ENCODE data around the gene MRAP2. TPM values are rescaled to one million over a fixed set of nuclear protein-coding genes. Genes with fewer than 3 reads are reported as not detected.
A peak's percentile ranks its signal among the peaks of the same experiment; 100 is the strongest.
"Not testable (repeated sequence)": the region's sequence is repeated elsewhere in the genome, so short reads cannot be mapped to it uniquely, and the experiment has no call there.

Gene MRAP2
- total RNA-seq, 1 donor from 2014 or later: not detected

- DNase-seq (ENCODE audit: low read depth): no peak
- TF ChIP-seq CTCF (IDR thresholded peaks at IDR 0.05; ENCODE audit: insufficient read depth, low read length, poor library complexity, severe bottlenecking): no peak
- H3K27me3 ChIP-seq (ENCODE audit: control insufficient read depth, insufficient read depth, low read length): no peaks in the 10 kb centered on the region
These were observed 13.7 kb upstream of the MRAP2 start for GRCh38 chr6:84019842-84020211.

GRCh38 chr6:84021625-84022024, 11.9 kb upstream of the MRAP2 start:
- Histone ChIP-seq H3K36me3 (ENCODE audit: control insufficient read depth, insufficient read depth, low read length) (no peaks in the 10 kb centered on the region), H3K27me3 (ENCODE audit: control insufficient read depth, insufficient read depth, low read length) (no peaks in the 10 kb centered on the region), H3K4me3 (ENCODE audit: low read depth, low read length) (no peak overlapping the region)
- no peak for TF ChIP-seq CTCF (IDR thresholded peaks at IDR 0.05; ENCODE audit: insufficient read depth, low read length, poor library complexity, severe bottlenecking)
- DNase-seq (ENCODE audit: low read depth): no peak

More at GRCh38 chr6:84019842-84020211, 13.7 kb upstream of the MRAP2 start:
- H3K4me3 ChIP-seq (ENCODE audit: low read depth, low read length): no peak overlapping the region
- H3K36me3 ChIP-seq (ENCODE audit: control insufficient read depth, insufficient read depth, low read length): no peaks in the 10 kb centered on the region

- H3K4me3 ChIP-seq (ENCODE audit: low read depth, low read length): no peak overlapping the region
- H3K27me3 ChIP-seq (ENCODE audit: control insufficient read depth, insufficient read depth, low read length): no peaks in the 10 kb centered on the region
- no peak for DNase-seq (ENCODE audit: low read depth)
- no peaks in the 10 kb centered on the region for H3K36me3 ChIP-seq (ENCODE audit: control insufficient read depth, insufficient read depth, low read length)
- no peak for TF ChIP-seq CTCF (IDR thresholded peaks at IDR 0.05; ENCODE audit: insufficient read depth, low read length, poor library complexity, severe bottlenecking)
These were observed 6.8 kb upstream of the MRAP2 start for GRCh38 chr6:84026721-84027164.

- H3K36me3 ChIP-seq (ENCODE audit: control insufficient read depth, insufficient read depth, low read length): no peaks in the 10 kb centered on the region
- H3K27me3 ChIP-seq (ENCODE audit: control insufficient read depth, insufficient read depth, low read length): no peaks in the 10 kb centered on the region
- no peak for TF ChIP-seq CTCF (IDR thresholded peaks at IDR 0.05; ENCODE audit: insufficient read depth, low read length, poor library complexity, severe bottlenecking)
- no peak overlapping the region for H3K4me3 ChIP-seq (ENCODE audit: low read depth, low read length)
- peak; percentile 38 for DNase-seq (ENCODE audit: low read depth)
These were observed 6.0 kb upstream of the MRAP2 start for GRCh38 chr6:84027340-84028181.

- Histone ChIP-seq H3K36me3 (ENCODE audit: control insufficient read depth, insufficient read depth, low read length) (no peaks in the 10 kb centered on the region), H3K27me3 (ENCODE audit: control insufficient read depth, insufficient read depth, low read length) (no peaks in the 10 kb centered on the region), H3K4me3 (ENCODE audit: low read depth, low read length) (no peak overlapping the region)
- TF ChIP-seq CTCF (IDR thresholded peaks at IDR 0.05; ENCODE audit: insufficient read depth, low read length, poor library complexity, severe bottlenecking): no peak
- DNase-seq (ENCODE audit: low read depth): no peak
These were observed 5.2 kb upstream of the MRAP2 start for GRCh38 chr6:84028350-84028749.

GRCh38 chr6:84032000-84032399, 1.6 kb upstream of the MRAP2 start:
- not testable (repeated sequence) for DNase-seq (ENCODE audit: low read depth); H3K27me3 ChIP-seq (ENCODE audit: control insufficient read depth, insufficient read depth, low read length); H3K36me3 ChIP-seq (ENCODE audit: control insufficient read depth, insufficient read depth, low read length); H3K4me3 ChIP-seq (ENCODE audit: low read depth, low read length)
